ENCODE measurements around the gene SP2. TPM values are rescaled to one million over a fixed set of nuclear protein-coding genes. Genes with fewer than 3 reads are reported as not detected.
A peak's percentile ranks its signal among the peaks of the same experiment; 100 is the strongest.

SP2 gene
- total and polyA plus RNA-seq, 2 of the 8 experiments (the other 6 are each of a cell fraction or from before 2014, with no cell fraction given) = 5.6 to 13.8 TPM

GRCh38 chr17:47942096-47942510 is 46.1 kb downstream of the SP2 start:
- FAIRE-seq (no peak), DNase-seq (ENCODE audit: low read depth in 1 of 2, low spot score in 2 of 2) (no peak)
- H3K4me2 ChIP-seq (ENCODE audit: insufficient read depth in 1 of 2, low read depth in 2 of 2, low read length in 2 of 2) = peak overlapping the region; percentile 68 to 74
- H4K8ac ChIP-seq (ENCODE audit: extremely low read depth, insufficient read depth, low read length) = no peak overlapping the region
- peak overlapping the region; percentile 17 to 58 (median 35); a peak in 7 of 8 replicates for H3K4me3 ChIP-seq (ENCODE audit: extremely low read depth in 1 of 4, insufficient read depth in 2 of 4, low read depth in 3 of 4, low read length in 4 of 4)
- H3K14ac ChIP-seq (ENCODE audit: insufficient read length) = no peak overlapping the region
- H3K23me2 ChIP-seq (ENCODE audit: low read depth, low read length) = no peaks in the 10 kb centered on the region; the same call in 1 of the 2 replicates
- no peak overlapping the region for H3K23ac ChIP-seq (ENCODE audit: insufficient read length)
- no peaks in the 10 kb centered on the region for H4K20me1 ChIP-seq (replicated peaks in 1 of 2; ENCODE audit: control insufficient read depth in 1 of 2, insufficient read depth in 2 of 2, low read length in 2 of 2)
- H3K27ac ChIP-seq (ENCODE audit: low read depth, low read length) = no peak overlapping the region
- peaks cover 0 to 12% (median 7%) of the 10 kb centered on the region in 4 experiments; a peak in 5 of 7 replicates for H3K27me3 ChIP-seq (replicated peaks in 1 of 4; ENCODE audit: control insufficient read depth in 3 of 4, extremely low read depth in 1 of 4, insufficient read depth in 3 of 4, low read length in 3 of 4)
- no peak overlapping the region for H2BK120ac ChIP-seq (replicated peaks; ENCODE audit: low read depth, low read length)
- TF ChIP-seq CBX8 (IDR thresholded peaks at IDR 0.05; ENCODE audit: borderline replicate concordance, low read depth, low read length) = no peak
- TF ChIP-seq MAFK (IDR thresholded peaks at IDR 0.05; ENCODE audit: low read depth, low read length) = no peak
- TF ChIP-seq RNF2 (IDR thresholded peaks at IDR 0.05; ENCODE audit: borderline replicate concordance, low read depth, low read length, missing control alignments, poor library complexity, severe bottlenecking) = no peak
- no peak for TF ChIP-seq CTCF (IDR thresholded peaks at IDR 0.05; ENCODE audit: control extremely low read depth in 1 of 3, insufficient read depth in 1 of 3, low read depth in 1 of 3, low read length in 3 of 3)
- no peak for TF ChIP-seq JUN (IDR thresholded peaks at IDR 0.05; ENCODE audit: low read depth, low read length)
- no peak for TF ChIP-seq ZNF274 (IDR thresholded peaks at IDR 0.05; ENCODE audit: borderline replicate concordance, extremely low read depth, low read length)
- TF ChIP-seq YY1 (IDR thresholded peaks at IDR 0.05; ENCODE audit: low read depth, low read length) = no peak
- no peak for TF ChIP-seq EGR1 (IDR thresholded peaks at IDR 0.05; ENCODE audit: borderline replicate concordance, low read depth, low read length)
- no peaks in the 10 kb centered on the region for H3K79me1 ChIP-seq (ENCODE audit: low read depth, low read length)
- no peak overlapping the region for H3K56ac ChIP-seq (replicated peaks; ENCODE audit: insufficient read length, low read depth, low read length)
- no peak overlapping the region for H2BK5ac ChIP-seq (ENCODE audit: low read depth, low read length)
- no peaks in the 10 kb centered on the region for H3K9me3 ChIP-seq (ENCODE audit: insufficient read depth in 2 of 2, low read depth in 1 of 2, low read length in 1 of 2)
- H2BK12ac ChIP-seq (ENCODE audit: low read depth, low read length) = no peak overlapping the region
- CTCF ChIA-PET (ENCODE audit: partially characterized antibody) = interaction anchor here (14.7 to 28.0 kb wide), 4 partner anchors 14 to 96 kb away, joined by 154 to 1010 read pairs (median 370); partner anchors contain the start of genes CDK5RAP3, PRR15L, SCRN2 and SP6
- H3K18ac ChIP-seq (ENCODE audit: extremely low read depth, low read length) = no peak overlapping the region
- 66% methylated on average over 5 of the region's 5 CpGs; no CpG with 5 or more reads in 1 of the 2 experiments for WGBS, 2 experiments (ENCODE audit: extremely low coverage in 1 of 2, insufficient coverage in 1 of 2, insufficient read length in 1 of 2, insufficient replicate concordance in 2 of 2, low coverage in 1 of 2, low lambda C conversion rate in 2 of 2, missing lambda C conversion rate in 1 of 2)
- H3K4ac ChIP-seq (replicated peaks; ENCODE audit: insufficient read length, low read depth, low read length) = no peak overlapping the region
- H3K79me2 ChIP-seq (ENCODE audit: control insufficient read depth in 1 of 2, insufficient read depth in 2 of 2, low read length in 2 of 2) = no peaks in the 10 kb centered on the region
- no peak overlapping the region for H4K91ac ChIP-seq (replicated peaks; ENCODE audit: insufficient read length, low read length)
- H2BK15ac ChIP-seq (ENCODE audit: low read length) = no peak overlapping the region
- no peak overlapping the region for H3K9ac ChIP-seq (replicated peaks in 1 of 4; ENCODE audit: extremely low read depth in 1 of 4, low read depth in 3 of 4, low read length in 3 of 4)
- H2AK5ac ChIP-seq (ENCODE audit: low read depth, low read length) = no peak overlapping the region
- H3K4me1 ChIP-seq (replicated peaks in 1 of 4; ENCODE audit: control insufficient read depth in 3 of 4, insufficient read depth in 4 of 4, low read length in 3 of 4) = peaks cover 0 to 1% (median 0%) of the 10 kb centered on the region in 4 experiments; a peak in 1 of 7 replicates
- H4K5ac ChIP-seq (ENCODE audit: insufficient read length, low read depth, low read length) = no peak overlapping the region
- no peak overlapping the region for H2BK20ac ChIP-seq (ENCODE audit: low read length)
- H2AFZ ChIP-seq (ENCODE audit: low read length) = no peak overlapping the region
- POLR2A ChIA-PET (ENCODE audit: partially characterized antibody) = interaction anchor here (0.7 to 2.7 kb wide), 10 partner anchors 9 to 165 kb away, joined by 3 to 8 read pairs (median 4); partner anchors contain the start of genes CDK5RAP3, SNX11 and SP2
- H3K36me3 ChIP-seq (ENCODE audit: control insufficient read depth in 2 of 4, insufficient read depth in 4 of 4, low read length in 3 of 4) = no peaks in the 10 kb centered on the region; a peak in 1 of 8 replicates
